AG09309 (cell line): ENCODE results near the gene MYH10.

Experiments used
- DNase-seq: peaks from one replicate; pipeline ENCODE4 v3.0.0-alpha.2; 2010; ENCODE audit warnings: low read depth
- H3K4me3 ChIP-seq: 2 replicates; pipeline ENCODE4 v1.5.1; 2011; ENCODE audit warnings: mild to moderate bottlenecking, low read depth, low read length, moderate library complexity; ENCODE audit not compliant: control insufficient read depth
- TF ChIP-seq, protein P1 (sequence below): IDR thresholded peaks from 2 replicates; pipeline ENCODE4 v1.5.1; 2011; ENCODE audit warnings: mild to moderate bottlenecking, low read depth, low read length, inconsistent platforms; ENCODE audit not compliant: insufficient read depth, control insufficient read depth; ENCODE audit errors: missing control alignments

MYH10 gene

DNA sequence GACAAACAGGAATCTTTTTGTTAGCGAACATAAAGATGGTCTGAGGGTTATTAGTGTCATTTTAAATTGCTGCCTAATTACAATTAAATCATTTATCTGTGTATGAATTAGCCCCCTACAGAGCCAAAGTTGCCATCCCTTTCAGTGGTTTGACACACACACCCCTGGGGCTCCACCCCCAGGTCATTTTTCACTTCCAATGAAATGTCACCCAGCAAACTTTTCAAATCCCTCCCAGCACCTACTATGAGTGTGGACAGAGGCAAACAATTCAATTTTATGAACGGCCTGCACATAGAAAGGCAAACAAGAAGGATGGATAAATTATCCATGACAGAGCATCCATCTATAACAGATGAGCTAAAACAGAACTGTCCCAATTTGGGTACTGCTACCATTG lies 2.4 kb downstream of the MYH10 start:
- TF ChIP-seq, protein P1, sequence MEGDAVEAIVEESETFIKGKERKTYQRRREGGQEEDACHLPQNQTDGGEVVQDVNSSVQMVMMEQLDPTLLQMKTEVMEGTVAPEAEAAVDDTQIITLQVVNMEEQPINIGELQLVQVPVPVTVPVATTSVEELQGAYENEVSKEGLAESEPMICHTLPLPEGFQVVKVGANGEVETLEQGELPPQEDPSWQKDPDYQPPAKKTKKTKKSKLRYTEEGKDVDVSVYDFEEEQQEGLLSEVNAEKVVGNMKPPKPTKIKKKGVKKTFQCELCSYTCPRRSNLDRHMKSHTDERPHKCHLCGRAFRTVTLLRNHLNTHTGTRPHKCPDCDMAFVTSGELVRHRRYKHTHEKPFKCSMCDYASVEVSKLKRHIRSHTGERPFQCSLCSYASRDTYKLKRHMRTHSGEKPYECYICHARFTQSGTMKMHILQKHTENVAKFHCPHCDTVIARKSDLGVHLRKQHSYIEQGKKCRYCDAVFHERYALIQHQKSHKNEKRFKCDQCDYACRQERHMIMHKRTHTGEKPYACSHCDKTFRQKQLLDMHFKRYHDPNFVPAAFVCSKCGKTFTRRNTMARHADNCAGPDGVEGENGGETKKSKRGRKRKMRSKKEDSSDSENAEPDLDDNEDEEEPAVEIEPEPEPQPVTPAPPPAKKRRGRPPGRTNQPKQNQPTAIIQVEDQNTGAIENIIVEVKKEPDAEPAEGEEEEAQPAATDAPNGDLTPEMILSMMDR, result no peak
- no peak overlapping the region for H3K4me3 ChIP-seq
- no peak for DNase-seq

DNA sequence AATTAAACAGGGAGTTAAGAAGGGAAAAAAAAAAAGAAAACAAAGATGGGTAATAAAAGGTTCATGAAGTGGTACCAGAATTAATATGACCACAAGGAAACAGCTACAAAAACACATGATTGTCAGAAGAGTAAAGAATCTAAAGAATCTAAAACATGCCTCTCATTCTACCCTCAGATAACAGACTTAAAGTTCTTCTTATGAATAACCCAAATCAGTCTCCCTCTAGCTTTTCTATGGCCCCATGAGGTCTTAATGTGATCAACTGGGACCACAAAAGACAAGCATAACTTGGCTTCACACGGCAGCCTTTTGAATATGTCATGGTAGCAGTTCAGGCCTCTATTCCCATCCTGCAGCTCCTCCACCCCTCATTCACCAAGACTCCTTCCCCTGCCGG lies 6.9 kb downstream of the MYH10 start:
- DNase-seq, result peak; percentile 25

DNA sequence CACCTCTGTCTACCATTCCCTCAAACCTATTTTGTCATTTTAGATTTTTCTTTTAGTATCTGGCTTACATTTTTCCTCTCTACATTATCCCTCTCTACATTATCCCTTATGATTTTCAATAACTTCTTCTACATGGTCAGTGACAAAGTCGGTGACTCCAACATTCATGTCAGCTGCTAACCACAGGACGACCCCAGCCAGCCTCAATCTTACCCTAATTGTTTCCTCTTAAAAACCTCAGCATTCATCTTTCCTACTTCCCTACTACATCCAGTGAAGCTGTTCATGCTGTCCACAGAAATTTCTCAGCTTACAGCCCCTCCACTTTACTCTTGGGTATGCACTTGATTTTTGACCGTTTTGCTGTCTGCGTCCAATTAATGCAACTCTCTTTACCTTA lies 8.3 kb downstream of the MYH10 start:
- no peak for DNase-seq
- TF ChIP-seq, protein P1, result no peak

More for the DNA sequence above, 6.9 kb downstream of the MYH10 start:
- TF ChIP-seq, protein P1, result no peak
- no peak overlapping the region for H3K4me3 ChIP-seq

DNA sequence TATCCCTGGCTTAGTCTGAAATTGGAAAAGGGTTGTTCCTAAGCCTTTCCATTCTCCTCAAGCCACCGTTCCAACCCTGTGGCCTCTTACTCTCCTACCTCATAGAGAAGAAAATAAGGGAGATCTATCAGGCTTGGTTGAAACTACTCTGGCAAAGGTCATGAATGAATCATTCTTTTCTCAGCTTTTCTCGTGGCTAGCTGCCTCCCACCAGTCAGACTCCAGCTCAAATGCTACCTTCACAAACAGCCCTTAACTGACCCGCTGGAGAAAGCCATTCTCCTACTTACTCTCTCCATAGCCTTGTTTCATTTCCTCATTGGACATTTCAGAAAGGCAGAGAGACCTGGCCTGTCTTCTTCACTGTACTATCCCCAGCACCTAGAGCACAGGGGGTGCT lies 8.9 kb downstream of the MYH10 start:
- no peak overlapping the region for H3K4me3 ChIP-seq
- DNase-seq, result no peak
- TF ChIP-seq, protein P1, result no peak

More for the DNA sequence above, 8.3 kb downstream of the MYH10 start:
- no peak overlapping the region for H3K4me3 ChIP-seq

DNA sequence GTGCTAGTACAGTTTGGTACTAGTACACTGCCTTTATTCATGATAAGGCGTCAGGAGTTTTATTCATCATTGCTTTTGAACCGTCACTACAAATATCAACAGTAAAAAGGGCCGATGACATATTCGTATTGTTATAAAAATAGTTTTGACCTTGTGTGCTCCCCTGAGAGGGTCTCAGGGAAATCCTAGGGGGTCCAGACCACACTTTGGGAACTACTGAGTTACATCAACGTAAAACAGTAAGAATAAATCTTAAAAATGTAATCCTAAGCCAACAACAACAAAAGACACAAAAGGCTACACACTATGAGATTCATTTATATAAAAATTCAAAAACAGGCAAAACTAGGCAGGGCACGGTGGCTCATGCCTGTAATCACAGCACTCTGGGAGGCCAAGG lies 11.2 kb downstream of the MYH10 start:
- no peak for DNase-seq
- no peak overlapping the region for H3K4me3 ChIP-seq
- TF ChIP-seq, protein P1, result no peak

DNA sequence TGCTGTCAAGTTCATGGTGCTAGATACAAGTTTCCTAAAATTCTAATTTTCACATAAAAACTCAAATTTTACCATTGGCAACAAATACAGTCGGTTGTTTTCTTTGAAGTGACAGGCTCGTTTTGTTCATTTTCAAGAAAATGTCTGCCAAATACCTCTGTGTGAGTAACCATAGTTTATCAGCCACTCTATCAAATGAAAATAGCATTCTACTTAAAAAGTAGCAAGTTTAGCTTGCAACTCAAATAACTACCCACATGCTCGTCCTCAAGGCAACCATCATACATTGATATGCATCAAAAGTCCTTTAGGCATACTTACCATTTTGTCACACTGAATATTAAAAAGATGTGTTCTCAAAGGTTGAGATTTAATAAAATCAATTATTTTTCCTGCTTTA lies 11.7 kb downstream of the MYH10 start:
- no peak for DNase-seq
- H3K4me3 ChIP-seq, result no peak overlapping the region
- TF ChIP-seq, protein P1, result no peak

DNA sequence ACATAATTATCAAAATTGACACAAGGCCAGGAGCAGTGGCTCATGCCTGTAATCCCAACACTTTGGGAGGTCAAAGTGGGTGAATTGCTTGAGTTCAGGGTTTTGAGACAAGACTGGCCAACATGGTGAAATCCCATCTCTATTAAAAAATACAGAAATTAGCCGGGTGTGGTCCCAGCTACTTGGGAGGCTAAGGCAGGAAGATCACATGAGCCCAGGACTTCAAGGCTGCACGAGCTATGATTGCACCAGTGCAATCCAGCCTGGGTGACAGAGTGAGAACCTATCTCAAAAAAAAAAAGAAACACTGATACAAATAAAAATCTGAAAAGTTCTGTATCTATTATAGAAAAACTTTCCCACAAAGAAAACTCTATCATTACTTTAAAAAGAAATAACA lies 15.5 kb downstream of the MYH10 start:
- no peak overlapping the region for H3K4me3 ChIP-seq
- DNase-seq, result no peak
- TF ChIP-seq, protein P1, result no peak
